GM12878 (cell line): ENCODE results near the gene TBXT. TPM values are rescaled to one million over a fixed set of nuclear protein-coding genes. Genes with fewer than 3 reads are reported as not detected.
"Not testable (repeated sequence)": the region's sequence is repeated elsewhere in the genome, so short reads cannot be mapped to it uniquely, and the experiment has no call there.

Experiments
- ATAC-seq: fragments of 200-7000 bp; cut with Tn5 transposase; 3 replicates; pipeline ENCODE4 v1.9.1; 2020; ENCODE audit warnings: mild to moderate bottlenecking, moderate library complexity
- BruUV-seq: library from RNA; stranded (reverse); fragments of 400-500 nt; replicated peaks from 2 replicates; lab custom pipeline; 2021; lab: Mats Ljungman, UMichigan
- CTCF ChIA-PET: fragments of 300-600 bp; sonication (Branson Sonifier 250); formaldehyde crosslinking; extraction: SDS; loops from one replicate; lab custom pipeline; 2021; ENCODE audit warnings: inconsistent platforms; lab: Yijun Ruan, JAX
- POLR2A ChIA-PET: fragments of 350-600 bp; formaldehyde crosslinking; extraction: SDS; loops from one replicate; lab custom pipeline; 2021; ENCODE audit warnings: inconsistent platforms; lab: Charles Lee
- RAD21 ChIA-PET: fragments of 300-600 bp; sonication (Branson Sonifier 250); formaldehyde crosslinking; loops from one replicate; lab custom pipeline; 2023; ENCODE audit warnings: antibody characterized with exemption; ENCODE audit not compliant: unreplicated experiment; lab: Charles Lee
- SMC1A ChIA-PET: fragments of 300-600 bp; sonication (Branson Sonifier 250); formaldehyde crosslinking; loops from one replicate; lab custom pipeline; 2023; ENCODE audit not compliant: unreplicated experiment, uncharacterized antibody; lab: Charles Lee
- DNase-seq: peaks from one replicate; pipeline ENCODE4 v3.0.0-alpha.2; 2011; ENCODE audit warnings: low read depth, low spot score
- FAIRE-seq: peaks from 3 replicates; lab custom pipeline; 2011; peaks lifted over from hg19 to GRCh38; lab: Jason Lieb, UNC
- H2AFZ ChIP-seq: 2 replicates; pipeline ENCODE4 v1.6.0; 2011; ENCODE audit warnings: low read depth, low read length, control low read depth; ENCODE audit not compliant: control insufficient read depth
- H3K27ac ChIP-seq: 2 replicates; pipeline ENCODE4 v1.5.1; 2011; ENCODE audit warnings: control low read depth; ENCODE audit not compliant: control insufficient read depth, insufficient read depth
- H3K27me3 ChIP-seq, 2 experiments: replicated peaks in 1 of 2; 2 replicates each; pipeline versions ENCODE4 v1.6.0 to v1.6.1; 2011; ENCODE audit warnings: low read length in 1 of 2; ENCODE audit not compliant: control insufficient read depth in 2 of 2, insufficient read depth in 2 of 2
- H3K36me3 ChIP-seq, 2 experiments: 2 replicates each; pipeline ENCODE4 v1.5.1; 2011; ENCODE audit warnings: low read length in 1 of 2; ENCODE audit not compliant: control insufficient read depth in 2 of 2, insufficient read depth in 2 of 2
- H3K4me1 ChIP-seq: 2 replicates; pipeline ENCODE4 v1.6.1; 2011; ENCODE audit warnings: mild to moderate bottlenecking, low read length, moderate library complexity, mixed read lengths; ENCODE audit not compliant: control insufficient read depth, insufficient read depth
- H3K4me2 ChIP-seq: 2 replicates; pipeline ENCODE4 v1.6.0; 2011; ENCODE audit warnings: control low read depth; ENCODE audit not compliant: control insufficient read depth, insufficient read depth
- H3K4me3 ChIP-seq: fragments of 200-600 bp; sonication (generic); 2 replicates; pipeline ENCODE4 v1.5.1; 2016
- H3K79me2 ChIP-seq: 2 replicates; pipeline ENCODE4 v1.6.0; 2011; ENCODE audit warnings: low read length; ENCODE audit not compliant: control insufficient read depth, insufficient read depth
- H3K9ac ChIP-seq: 2 replicates; pipeline ENCODE4 v1.8.0; 2011; ENCODE audit warnings: low read length, control low read depth, mixed read lengths; ENCODE audit not compliant: control insufficient read depth, insufficient read depth
- H3K9me3 ChIP-seq: replicated peaks from 3 replicates; pipeline ENCODE4 v1.5.1; 2011; ENCODE audit warnings: mild to moderate bottlenecking, low read length; ENCODE audit not compliant: control insufficient read depth, insufficient read depth
- H4K20me1 ChIP-seq: 2 replicates; pipeline ENCODE4 v1.6.0; 2011; ENCODE audit not compliant: control insufficient read depth, insufficient read depth
- FOS ChIP-seq: IDR thresholded peaks from 3 replicates; pipeline ENCODE4 v1.6.1; 2011; ENCODE audit warnings: borderline replicate concordance; ENCODE audit not compliant: insufficient read length; ENCODE audit errors: extremely low read depth
- IKZF1 ChIP-seq: fragments of 450-650 bp; conservative IDR thresholded peaks from 2 replicates; pipeline ENCODE4 v1.6.1; 2017; ENCODE audit warnings: antibody characterized with exemption, mild to moderate bottlenecking
- MTA2 ChIP-seq: fragments of 450-650 bp; IDR thresholded peaks from 2 replicates; pipeline ENCODE4 v1.6.1; 2016; ENCODE audit warnings: low read depth, mild to moderate bottlenecking, moderate library complexity
- NFYA ChIP-seq: IDR thresholded peaks from 2 replicates; pipeline ENCODE4 v1.6.1; 2011; ENCODE audit warnings: low read depth, mild to moderate bottlenecking, low read length, improper control_type of control experiment, borderline replicate concordance
- POLR2AphosphoS5 ChIP-seq: IDR thresholded peaks from 2 replicates; pipeline ENCODE4 v1.6.1; 2011; ENCODE audit warnings: mild to moderate bottlenecking, low read length, inconsistent platforms
- RAD51 ChIP-seq: fragments of 450-650 bp; IDR thresholded peaks from 2 replicates; pipeline ENCODE4 v1.6.1; 2016; ENCODE audit warnings: moderate library complexity, mild to moderate bottlenecking, inconsistent platforms
- RCOR1 ChIP-seq: conservative IDR thresholded peaks from 2 replicates; pipeline ENCODE4 v1.6.1; 2012; ENCODE audit warnings: low read depth, low read length, improper control_type of control experiment
- ZNF207 ChIP-seq: fragments of 450-650 bp; IDR thresholded peaks from 2 replicates; pipeline ENCODE4 v1.6.1; 2014; ENCODE audit warnings: antibody characterized with exemption, mild to moderate bottlenecking, borderline replicate concordance
- WGBS: methylation state at CpG from one replicate; pipeline ENCODE4 v1.1.6; 2016; ENCODE audit warnings: low lambda C conversion rate; ENCODE audit not compliant: insufficient replicate concordance, insufficient coverage; ENCODE audit errors: missing lambda C conversion rate; 5-methylcytosine and 5-hydroxymethylcytosine counted together
- in situ Hi-C: fragments of 300-500 bp; cut with MboI; formaldehyde crosslinking; loops from 9 replicates; pipeline ENCODE4 v1.14.3; 2018; ENCODE audit warnings: mixed read lengths
- intact Hi-C: fragments of 100-400 bp; cut with micrococcal nuclease; formaldehyde crosslinking; loops from one replicate; pipeline ENCODE4 v1.14.2; 2022; ENCODE audit not compliant: unreplicated experiment
- polyA plus RNA-seq, 11 experiments: library from polyadenylated mRNA; depleted of rRNA in 4 of 11; unstranded in 6 of 11; stranded (reverse) in 5 of 11; fragments of >200 nt; fragmentation: Nextera tagmentation in 4 of 11; fragmentation: Illumina TruSeq in 1 of 11; extraction: Ambion mirVana in 4 of 11; extraction: Trizol in 1 of 11; gene quantifications; 1 replicate in 1 of 11; 2 replicates in 10 of 11; pipeline versions ENCODE4 v1.2.1 to v1.2.3, GENCODE V29; 2011 to 2016; ENCODE audit warnings: inconsistent platforms in 2 of 11, missing spikeins in 2 of 11, low read depth in 1 of 11
- total RNA-seq, 4 experiments: library from RNA; depleted of rRNA in 3 of 4; stranded (reverse); fragments of >200 nt in 3 of 4; fragmentation: Illumina TruSeq in 1 of 4; extraction: Trizol in 1 of 4; gene quantifications; 2 replicates each; pipeline versions ENCODE4 v1.2.1 to v1.2.3, GENCODE V29; 2013 to 2021
- TF ChIP-seq, protein P1 (sequence below): fragments of 450-650 bp; IDR thresholded peaks from 2 replicates; pipeline ENCODE4 v1.6.1; 2017; ENCODE audit warnings: mild to moderate bottlenecking
- TF ChIP-seq, protein P2 (sequence below): fragments of 450-650 bp; IDR thresholded peaks from 2 replicates; pipeline ENCODE4 v1.6.1; 2016; ENCODE audit warnings: mild to moderate bottlenecking, moderate library complexity, borderline replicate concordance

TBXT gene
- total and polyA plus RNA-seq, 10 of the 15 experiments (the other 5 are each of a cell fraction or from before 2014, with no cell fraction given) = 0.06 to 2.5 TPM; not detected in 8

DNA sequence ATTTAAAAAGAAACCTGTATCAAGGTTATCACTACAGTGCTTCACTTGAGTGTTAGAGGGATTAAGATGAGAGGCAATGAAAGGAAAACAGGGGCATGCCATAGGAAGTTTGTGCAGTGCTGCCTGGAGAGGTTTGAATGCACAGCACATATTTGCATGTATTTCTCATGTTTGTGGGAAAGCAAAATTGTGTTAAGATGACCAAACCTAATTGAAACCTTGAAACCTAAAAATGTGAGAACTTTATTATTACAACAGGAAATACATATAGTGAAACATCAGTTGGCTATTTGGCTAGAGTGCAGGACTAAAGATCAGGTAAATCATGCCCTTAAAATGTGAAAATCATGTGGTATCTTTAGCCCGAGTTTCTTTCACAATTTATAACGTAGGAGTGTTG lies 8.5 kb upstream of the TBXT start (continued):
- TF ChIP-seq, protein P1, sequence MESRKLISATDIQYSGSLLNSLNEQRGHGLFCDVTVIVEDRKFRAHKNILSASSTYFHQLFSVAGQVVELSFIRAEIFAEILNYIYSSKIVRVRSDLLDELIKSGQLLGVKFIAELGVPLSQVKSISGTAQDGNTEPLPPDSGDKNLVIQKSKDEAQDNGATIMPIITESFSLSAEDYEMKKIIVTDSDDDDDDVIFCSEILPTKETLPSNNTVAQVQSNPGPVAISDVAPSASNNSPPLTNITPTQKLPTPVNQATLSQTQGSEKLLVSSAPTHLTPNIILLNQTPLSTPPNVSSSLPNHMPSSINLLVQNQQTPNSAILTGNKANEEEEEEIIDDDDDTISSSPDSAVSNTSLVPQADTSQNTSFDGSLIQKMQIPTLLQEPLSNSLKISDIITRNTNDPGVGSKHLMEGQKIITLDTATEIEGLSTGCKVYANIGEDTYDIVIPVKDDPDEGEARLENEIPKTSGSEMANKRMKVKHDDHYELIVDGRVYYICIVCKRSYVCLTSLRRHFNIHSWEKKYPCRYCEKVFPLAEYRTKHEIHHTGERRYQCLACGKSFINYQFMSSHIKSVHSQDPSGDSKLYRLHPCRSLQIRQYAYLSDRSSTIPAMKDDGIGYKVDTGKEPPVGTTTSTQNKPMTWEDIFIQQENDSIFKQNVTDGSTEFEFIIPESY = no peak
- TF ChIP-seq ZNF207 (no peak), NFYA (no peak), FOS (no peak), RAD51 (no peak), RCOR1 (no peak), IKZF1 (no peak), MTA2 (no peak), POLR2AphosphoS5 (no peak)
- TF ChIP-seq, protein P2, sequence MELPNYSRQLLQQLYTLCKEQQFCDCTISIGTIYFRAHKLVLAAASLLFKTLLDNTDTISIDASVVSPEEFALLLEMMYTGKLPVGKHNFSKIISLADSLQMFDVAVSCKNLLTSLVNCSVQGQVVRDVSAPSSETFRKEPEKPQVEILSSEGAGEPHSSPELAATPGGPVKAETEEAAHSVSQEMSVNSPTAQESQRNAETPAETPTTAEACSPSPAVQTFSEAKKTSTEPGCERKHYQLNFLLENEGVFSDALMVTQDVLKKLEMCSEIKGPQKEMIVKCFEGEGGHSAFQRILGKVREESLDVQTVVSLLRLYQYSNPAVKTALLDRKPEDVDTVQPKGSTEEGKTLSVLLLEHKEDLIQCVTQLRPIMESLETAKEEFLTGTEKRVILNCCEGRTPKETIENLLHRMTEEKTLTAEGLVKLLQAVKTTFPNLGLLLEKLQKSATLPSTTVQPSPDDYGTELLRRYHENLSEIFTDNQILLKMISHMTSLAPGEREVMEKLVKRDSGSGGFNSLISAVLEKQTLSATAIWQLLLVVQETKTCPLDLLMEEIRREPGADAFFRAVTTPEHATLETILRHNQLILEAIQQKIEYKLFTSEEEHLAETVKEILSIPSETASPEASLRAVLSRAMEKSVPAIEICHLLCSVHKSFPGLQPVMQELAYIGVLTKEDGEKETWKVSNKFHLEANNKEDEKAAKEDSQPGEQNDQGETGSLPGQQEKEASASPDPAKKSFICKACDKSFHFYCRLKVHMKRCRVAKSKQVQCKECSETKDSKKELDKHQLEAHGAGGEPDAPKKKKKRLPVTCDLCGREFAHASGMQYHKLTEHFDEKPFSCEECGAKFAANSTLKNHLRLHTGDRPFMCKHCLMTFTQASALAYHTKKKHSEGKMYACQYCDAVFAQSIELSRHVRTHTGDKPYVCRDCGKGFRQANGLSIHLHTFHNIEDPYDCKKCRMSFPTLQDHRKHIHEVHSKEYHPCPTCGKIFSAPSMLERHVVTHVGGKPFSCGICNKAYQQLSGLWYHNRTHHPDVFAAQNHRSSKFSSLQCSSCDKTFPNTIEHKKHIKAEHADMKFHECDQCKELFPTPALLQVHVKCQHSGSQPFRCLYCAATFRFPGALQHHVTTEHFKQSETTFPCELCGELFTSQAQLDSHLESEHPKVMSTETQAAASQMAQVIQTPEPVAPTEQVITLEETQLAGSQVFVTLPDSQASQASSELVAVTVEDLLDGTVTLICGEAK = no peak
- TF ChIP-seq, all 136 proteins: peak for 0

DNA sequence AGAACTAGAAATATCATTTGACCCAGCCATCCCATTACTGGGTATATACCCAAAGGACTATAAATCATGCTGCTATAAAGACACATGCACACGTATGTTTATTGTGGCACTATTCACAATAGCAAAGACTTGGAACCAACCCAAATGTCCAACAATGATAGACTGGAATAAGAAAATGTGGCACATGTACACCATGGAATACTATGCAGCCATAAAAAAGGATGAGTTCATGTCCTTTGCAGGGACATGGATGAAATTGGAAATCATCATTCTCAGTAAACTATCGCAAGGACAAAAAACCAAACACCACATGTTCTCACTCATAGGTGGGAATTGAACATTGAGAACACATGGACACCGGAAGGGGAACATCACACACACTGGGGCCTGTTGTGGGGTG lies 7.4 kb upstream of the TBXT start:
- DNase-seq, H3K4me2 ChIP-seq, H2AFZ ChIP-seq, H4K20me1 ChIP-seq, H3K27me3 ChIP-seq, in situ Hi-C loops, H3K36me3 ChIP-seq, H3K9ac ChIP-seq, BruUV-seq, RAD21 ChIA-PET, H3K4me1 ChIP-seq, ATAC-seq, SMC1A ChIA-PET, POLR2A ChIA-PET, H3K79me2 ChIP-seq, CTCF ChIA-PET, FAIRE-seq, H3K27ac ChIP-seq, H3K9me3 ChIP-seq, H3K4me3 ChIP-seq: not testable (repeated sequence)
- 74% methylated on average over 3 of the region's 3 CpGs for WGBS
- intact Hi-C loops = loop anchor here (10.0 kb wide), 1 partner anchor 230 kb away; no protein-coding TSS in a partner anchor
